NCI-H146 (cell line): ENCODE measurements around the gene KCNJ18.
"Not testable (repeated sequence)": the region's sequence is repeated elsewhere in the genome, so short reads cannot be mapped to it uniquely, and the experiment has no call there.

ENCODE experiments used
- DNase-seq: peaks from one replicate; lab custom pipeline; 2025; lab: John Stamatoyannopoulos, UW

KCNJ18 gene

GRCh38 chr17:21685061-21685795 is 7.1 kb upstream of the KCNJ18 start:
- DNase-seq: not testable (repeated sequence)

- DNase-seq: no peak
These were observed 5.9 kb upstream of the KCNJ18 start for GRCh38 chr17:21686165-21687015.

- DNase-seq: no peak
These were observed 5.0 kb upstream of the KCNJ18 start for GRCh38 chr17:21687136-21687953.

GRCh38 chr17:21688293-21688949 is 3.9 kb upstream of the KCNJ18 start:
- no peak for DNase-seq

- DNase-seq: no peak
These were observed 2.7 kb upstream of the KCNJ18 start for GRCh38 chr17:21689604-21690003.

- not testable (repeated sequence) for DNase-seq
These were observed 1.5 kb upstream of the KCNJ18 start for GRCh38 chr17:21690811-21691210.

GRCh38 chr17:21691481-21691880 is 842 bp upstream of the KCNJ18 start:
- not testable (repeated sequence) for DNase-seq

GRCh38 chr17:21692704-21693065 is 362 bp downstream of the KCNJ18 start:
- DNase-seq: not testable (repeated sequence)

GRCh38 chr17:21693391-21693796 is 1.1 kb downstream of the KCNJ18 start:
- not testable (repeated sequence) for DNase-seq

GRCh38 chr17:21693937-21694336 is 1.6 kb downstream of the KCNJ18 start:
- DNase-seq: not testable (repeated sequence)

- not testable (repeated sequence) for DNase-seq
These were observed 3.9 kb downstream of the KCNJ18 start for GRCh38 chr17:21696227-21696626.

GRCh38 chr17:21696842-21697507 is 4.7 kb downstream of the KCNJ18 start:
- not testable (repeated sequence) for DNase-seq

- DNase-seq: not testable (repeated sequence)
These were observed 5.2 kb downstream of the KCNJ18 start for GRCh38 chr17:21697508-21697860.

- DNase-seq: not testable (repeated sequence)
These were observed 6.2 kb downstream of the KCNJ18 start for GRCh38 chr17:21698437-21699075.

GRCh38 chr17:21699124-21699523 is 6.8 kb downstream of the KCNJ18 start:
- not testable (repeated sequence) for DNase-seq

GRCh38 chr17:21699573-21700236 is 7.4 kb downstream of the KCNJ18 start:
- not testable (repeated sequence) for DNase-seq

- not testable (repeated sequence) for DNase-seq
These were observed 8.8 kb downstream of the KCNJ18 start for GRCh38 chr17:21701090-21701489.

- not testable (repeated sequence) for DNase-seq
These were observed 9.7 kb downstream of the KCNJ18 start for GRCh38 chr17:21702029-21702428.

GRCh38 chr17:21702521-21702920 is 10.2 kb downstream of the KCNJ18 start:
- not testable (repeated sequence) for DNase-seq
